Esophagus (tissue), 2 donors: Measurements from ENCODE around the gene ARID1B. TPM values are rescaled to one million over a fixed set of nuclear protein-coding genes. Genes with fewer than 3 reads are reported as not detected.

Experiments
- H3K27ac ChIP-seq, 2 donors: one replicate each; pipeline ENCODE4 v1.5.1; 2013; ENCODE audit warnings: low read depth in 2 of 2, mild to moderate bottlenecking in 2 of 2, inconsistent platforms in 1 of 2, low read length in 1 of 2, moderate library complexity in 1 of 2
- H3K27me3 ChIP-seq, 2 donors: one replicate each; pipeline ENCODE4 v1.6.1; 2013; ENCODE audit warnings: low read length in 2 of 2, control low read depth in 1 of 2, mild to moderate bottlenecking in 1 of 2; ENCODE audit not compliant: insufficient read depth in 2 of 2, control insufficient read depth in 1 of 2
- H3K36me3 ChIP-seq, 2 donors: one replicate each; pipeline ENCODE4 v1.6.1; 2013; ENCODE audit warnings: low read length in 1 of 2; ENCODE audit not compliant: control insufficient read depth in 2 of 2, insufficient read depth in 2 of 2
- H3K4me1 ChIP-seq, 2 donors: one replicate each; pipeline ENCODE4 v1.6.1; 2013; ENCODE audit warnings: low read length in 1 of 2; ENCODE audit not compliant: control insufficient read depth in 2 of 2, insufficient read depth in 2 of 2
- H3K4me3 ChIP-seq, 2 donors: one replicate each; pipeline ENCODE4 v1.5.1; 2013; ENCODE audit warnings: low read length in 2 of 2, mild to moderate bottlenecking in 2 of 2, low read depth in 1 of 2, moderate library complexity in 1 of 2
- H3K9me3 ChIP-seq, 2 donors: one replicate each; pipeline ENCODE4 v1.6.1; 2013; ENCODE audit warnings: mild to moderate bottlenecking in 2 of 2, low read depth in 1 of 2, low read length in 1 of 2, moderate library complexity in 1 of 2; ENCODE audit not compliant: control insufficient read depth in 2 of 2, insufficient read depth in 1 of 2
- WGBS, 2 donors: extraction: QIAGEN DNeasy Blood & Tissue Kit; methylation state at CpG; one replicate each; pipeline ENCODE4 v1.1.7; 2013; 5-methylcytosine and 5-hydroxymethylcytosine counted together
- polyA plus RNA-seq, 2 donors: library from polyadenylated mRNA; stranded (reverse); fragments of 200-250 nt; gene quantifications; one replicate each; pipeline ENCODE4 v1.2.3, GENCODE V29; 2013
- donor health status: healthy with polysubstance abuse.
- donor health status: Bipolar disorder and iron deficiency.

ARID1B gene
- polyA plus RNA-seq, 2 donors: 15.9 to 16.1 TPM

DNA sequence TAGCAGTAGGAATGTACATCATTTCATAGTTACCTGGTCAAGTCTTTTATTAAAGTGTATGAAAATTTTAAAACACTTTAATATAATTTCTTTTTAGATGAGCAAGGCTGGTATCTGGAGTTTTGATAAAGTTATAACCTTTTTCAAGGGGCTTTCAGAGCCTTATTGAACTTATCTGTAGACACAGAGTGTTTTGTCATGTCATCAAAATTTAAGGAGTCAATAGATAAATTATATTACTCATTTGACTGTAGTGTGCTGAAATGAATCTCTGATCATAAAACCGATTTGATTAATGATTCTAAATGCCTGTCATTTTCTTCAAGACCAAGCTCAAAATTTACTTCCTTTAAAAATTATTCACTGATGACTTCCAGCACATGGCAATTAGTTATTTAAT, 125.6 kb downstream of the ARID1B start:
- Histone ChIP-seq H3K4me1 (peaks cover 0 to 3% of the 10 kb centered on the region in 2 donors), H3K4me3 (no peak overlapping the region), H3K27me3 (no peaks in the 10 kb centered on the region), H3K9me3 (no peaks in the 10 kb centered on the region), H3K27ac (no peak overlapping the region), H3K36me3 (peaks cover 3% of the 10 kb centered on the region in 2 donors)
- WGBS, 2 donors: 74 to 89% methylated on average over 1 of the region's 1 CpG

DNA sequence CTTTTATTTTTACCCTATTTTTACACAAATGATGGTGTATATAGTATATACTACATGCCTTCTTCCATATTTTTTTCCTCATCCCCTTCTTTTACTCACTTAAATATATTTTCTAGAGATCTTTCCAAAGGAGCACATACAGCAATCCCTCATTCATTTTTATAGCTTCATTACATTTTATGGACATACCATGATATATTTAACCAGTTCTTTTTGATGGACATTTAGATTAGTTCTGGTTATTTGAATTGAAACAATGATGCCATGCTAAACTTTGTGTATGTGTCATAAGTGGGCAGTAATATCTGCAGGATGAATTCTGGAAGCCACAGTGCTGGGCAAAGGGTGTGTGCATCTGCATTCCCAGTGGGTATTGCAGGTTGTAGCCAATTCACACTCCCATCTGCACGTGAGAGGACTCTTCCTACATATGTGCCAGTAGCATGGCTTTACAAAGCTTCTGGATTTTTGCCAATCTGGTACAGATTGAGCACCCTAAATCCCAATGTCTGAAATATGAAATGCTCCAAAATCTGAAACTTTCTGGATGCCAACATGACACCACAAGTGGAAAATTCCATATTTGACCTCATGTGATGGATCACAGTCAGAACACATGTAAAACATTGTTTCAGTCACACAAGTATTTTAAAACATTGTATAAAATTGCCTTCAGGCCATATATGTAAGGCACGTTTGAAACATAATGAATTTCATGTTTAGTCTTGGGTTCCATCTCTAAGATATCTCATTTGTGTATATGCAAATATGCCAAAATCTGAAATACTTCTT, 127.2 kb downstream of the ARID1B start:
- no peaks in the 10 kb centered on the region for H3K4me1 ChIP-seq
- H3K36me3 ChIP-seq: peaks cover 3% of the 10 kb centered on the region in 2 donors
- WGBS, 2 donors: 56 to 81% methylated on average over 2 of the region's 2 CpGs
- H3K27ac ChIP-seq: no peak overlapping the region
- H3K27me3 ChIP-seq: no peaks in the 10 kb centered on the region
- no peaks in the 10 kb centered on the region for H3K9me3 ChIP-seq
- H3K4me3 ChIP-seq: no peak overlapping the region

- Histone ChIP-seq H3K36me3 (peaks cover 3% of the 10 kb centered on the region in 2 donors), H3K9me3 (no peaks in the 10 kb centered on the region), H3K27ac (no peak overlapping the region), H3K27me3 (no peaks in the 10 kb centered on the region), H3K4me3 (no peak overlapping the region), H3K4me1 (peaks cover 0 to 2% of the 10 kb centered on the region in 2 donors)
- 88 to 90% methylated on average over 1 of the region's 1 CpG for WGBS, 2 donors
These were observed 128.6 kb downstream of the ARID1B start for GRCh38 chr6:156905801-156906200.

DNA sequence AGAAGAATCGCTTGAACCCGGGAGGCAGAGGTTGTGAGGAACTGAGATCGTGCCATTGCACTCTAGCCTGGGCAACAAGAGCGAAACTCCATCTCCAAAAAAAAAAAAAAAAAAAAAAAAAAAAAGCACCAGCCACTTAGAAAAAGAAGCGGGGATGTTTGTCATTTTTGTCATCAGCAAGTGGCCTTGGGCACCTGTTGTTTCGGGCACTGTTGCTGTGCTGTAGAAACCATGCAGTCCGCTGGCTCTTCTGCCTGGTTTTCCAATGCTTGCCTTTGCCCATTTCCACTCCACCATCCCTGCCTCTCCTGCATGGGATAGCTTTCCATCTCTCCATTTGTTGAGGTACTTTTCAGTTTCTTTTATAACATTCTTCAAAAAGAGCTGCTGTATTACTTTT, 129.3 kb downstream of the ARID1B start:
- Histone ChIP-seq H3K36me3 (peaks cover under 1 to 3% of the 10 kb centered on the region in 2 donors), H3K27ac (no peak overlapping the region), H3K9me3 (no peaks in the 10 kb centered on the region), H3K4me1 (peaks cover 0 to 2% of the 10 kb centered on the region in 2 donors), H3K27me3 (no peaks in the 10 kb centered on the region), H3K4me3 (no peak overlapping the region)
- 95 to 98% methylated on average over 7 of the region's 7 CpGs for WGBS, 2 donors

DNA sequence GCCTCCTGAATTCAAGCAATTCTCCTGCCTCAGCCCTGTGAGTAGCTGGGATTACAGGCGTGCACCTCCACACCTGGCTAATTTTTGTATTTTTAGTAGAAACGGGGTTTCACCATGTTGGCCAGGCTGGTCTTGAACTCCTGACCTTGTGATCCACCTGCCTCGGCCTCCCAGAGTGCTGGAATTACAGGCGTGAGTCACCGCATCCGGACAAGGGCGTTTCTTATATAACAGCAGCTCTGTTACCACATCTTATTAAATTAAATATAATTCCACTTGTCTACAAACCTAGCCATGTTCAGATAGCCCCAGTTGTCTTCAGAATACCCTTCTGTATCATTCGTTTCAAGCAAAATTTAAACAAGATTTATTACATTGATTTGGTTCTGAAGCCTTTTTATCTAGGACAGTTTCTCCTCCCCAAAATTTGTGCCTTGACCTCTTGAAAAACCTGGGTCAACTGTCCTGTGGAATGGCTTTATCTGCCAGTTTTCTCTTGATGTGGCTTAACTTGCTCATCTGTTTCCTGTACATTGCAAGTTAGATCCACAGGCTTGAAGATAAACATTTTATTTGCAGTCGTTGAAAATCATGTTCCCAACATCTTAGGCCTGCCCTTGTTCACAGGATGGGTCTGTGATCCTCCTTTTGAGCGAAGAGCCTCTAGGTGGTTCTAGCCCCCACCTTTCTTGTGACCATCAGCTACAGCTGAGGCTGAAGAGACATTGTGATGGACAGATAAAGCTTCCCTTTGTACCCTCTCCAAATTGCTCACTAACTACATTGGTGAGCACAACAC, 132.2 kb downstream of the ARID1B start:
- Histone ChIP-seq H3K27ac (no peak overlapping the region), H3K36me3 (peaks cover 0 to under 1% of the 10 kb centered on the region in 2 donors), H3K27me3 (no peaks in the 10 kb centered on the region), H3K4me1 (peaks cover 0 to 2% of the 10 kb centered on the region in 2 donors), H3K9me3 (no peaks in the 10 kb centered on the region), H3K4me3 (no peak overlapping the region)
- 84 to 89% methylated on average over 10 of the region's 10 CpGs for WGBS, 2 donors

- Histone ChIP-seq H3K27me3 (no peaks in the 10 kb centered on the region), H3K4me3 (no peak overlapping the region), H3K36me3 (no peaks in the 10 kb centered on the region), H3K27ac (no peak overlapping the region), H3K4me1 (peaks cover 0 to 2% of the 10 kb centered on the region in 2 donors), H3K9me3 (no peaks in the 10 kb centered on the region)
- WGBS, 2 donors: 96 to 97% methylated on average over 4 of the region's 4 CpGs
These were observed 132.8 kb downstream of the ARID1B start for GRCh38 chr6:156910011-156910334.

DNA sequence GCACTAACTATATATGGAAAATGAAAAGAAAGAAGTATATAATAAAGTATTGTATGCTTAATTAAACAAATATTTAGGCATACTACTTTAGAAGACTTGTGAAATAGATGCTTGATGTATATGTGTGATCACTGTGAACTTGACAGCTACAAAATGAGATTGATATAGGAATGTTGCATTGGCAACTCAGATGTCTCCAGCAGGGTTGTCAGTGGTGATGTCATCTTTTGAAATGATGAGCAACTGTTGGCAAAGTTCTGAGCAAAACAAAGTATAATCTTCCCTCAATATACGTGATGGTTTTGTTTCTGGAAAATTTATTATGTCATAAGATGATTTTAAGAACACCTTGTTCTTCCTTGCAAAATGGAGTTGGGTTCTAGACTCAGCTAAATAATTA, 133.8 kb downstream of the ARID1B start:
- no peaks in the 10 kb centered on the region for H3K9me3 ChIP-seq
- H3K27ac ChIP-seq: no peak overlapping the region
- H3K36me3 ChIP-seq: no peaks in the 10 kb centered on the region
- peaks cover 0 to 2% of the 10 kb centered on the region in 2 donors for H3K4me1 ChIP-seq
- H3K4me3 ChIP-seq: no peak overlapping the region
- no peaks in the 10 kb centered on the region for H3K27me3 ChIP-seq
- WGBS, 2 donors: 56 to 65% methylated on average over 1 of the region's 1 CpG

- Histone ChIP-seq H3K4me3 (no peak overlapping the region), H3K36me3 (no peaks in the 10 kb centered on the region), H3K27ac (no peak overlapping the region), H3K4me1 (peaks cover 0 to 2% of the 10 kb centered on the region in 2 donors), H3K27me3 (no peaks in the 10 kb centered on the region), H3K9me3 (no peaks in the 10 kb centered on the region)
- 73 to 77% methylated on average over 2 of the region's 2 CpGs for WGBS, 2 donors
These were observed 134.4 kb downstream of the ARID1B start for GRCh38 chr6:156911581-156911980.

GRCh38 chr6:156912431-156912830, 135.3 kb downstream of the ARID1B start:
- Histone ChIP-seq H3K4me3 (no peak overlapping the region), H3K4me1 (peaks cover 0 to 2% of the 10 kb centered on the region in 2 donors), H3K27ac (no peak overlapping the region)

More at GRCh38 chr6:156912431-156912830, 135.3 kb downstream of the ARID1B start:
- Histone ChIP-seq H3K9me3 (no peaks in the 10 kb centered on the region), H3K36me3 (no peaks in the 10 kb centered on the region), H3K27me3 (no peaks in the 10 kb centered on the region)
